GM18511 (cell line): ENCODE measurements around the gene DBF4B.

Experiments used
- ATAC-seq: cut with Tn5 transposase; IDR thresholded peaks from one replicate; pipeline ENCODE4 v1.9.1; 2021; ENCODE audit warnings: mild to moderate bottlenecking, moderate library complexity; ENCODE audit not compliant: unreplicated experiment

DBF4B gene

DNA sequence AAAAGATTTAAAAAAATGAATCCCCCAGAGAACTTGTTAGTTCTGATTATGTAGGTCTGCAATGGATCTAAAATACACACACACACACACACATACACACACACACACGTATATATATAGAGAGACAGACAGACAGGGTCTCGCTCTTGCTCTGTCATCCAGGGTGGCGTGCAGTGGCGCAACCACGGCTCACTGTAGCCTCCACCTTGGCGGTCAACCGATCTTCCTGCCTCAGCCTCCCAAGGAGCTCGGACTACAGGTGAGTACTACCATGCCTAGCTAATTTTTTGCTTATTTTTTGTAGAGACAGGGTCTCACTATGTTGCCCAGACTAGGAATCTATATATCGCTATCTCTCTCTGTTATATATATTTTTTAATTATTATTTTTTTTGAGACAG lies 88.3 kb downstream of the DBF4B start:
- ATAC-seq = no peak

DNA sequence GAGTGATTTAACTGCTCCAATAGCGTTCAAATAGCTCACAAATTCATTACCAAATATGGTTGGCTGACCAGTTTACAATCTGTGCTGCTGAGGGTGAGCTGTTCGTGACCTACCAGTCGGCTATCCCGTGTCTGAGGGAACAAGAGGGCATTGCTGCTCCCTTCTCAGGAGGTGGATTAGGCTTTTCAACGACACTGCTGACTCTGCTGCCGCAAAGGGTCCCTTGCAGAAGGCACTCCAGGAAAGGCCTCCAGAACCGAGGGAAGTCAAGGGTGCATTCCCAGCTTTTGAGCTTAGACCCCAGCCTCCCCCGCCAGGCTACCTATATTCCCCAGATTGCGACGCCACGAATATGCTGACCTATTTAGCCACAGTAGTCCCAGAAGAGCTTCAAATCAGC lies 89.3 kb downstream of the DBF4B start:
- ATAC-seq = no peak

DNA sequence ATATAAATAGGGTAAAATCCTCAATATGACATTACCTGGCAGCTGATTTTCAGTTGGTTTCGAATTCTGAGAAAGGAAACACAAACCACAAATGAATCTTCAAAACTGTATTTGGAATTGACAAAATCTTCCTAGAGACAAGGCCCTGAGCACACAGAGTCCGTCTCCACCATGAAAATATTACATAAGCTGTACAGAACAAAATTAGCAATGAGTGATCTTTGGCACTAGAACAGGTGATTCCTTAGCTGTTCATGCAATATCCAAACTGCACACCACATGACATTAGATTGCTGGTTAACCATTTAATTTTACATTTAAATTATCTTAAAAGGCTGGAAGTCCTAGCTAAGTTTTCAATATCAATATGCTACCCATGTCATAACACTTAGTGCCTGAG lies 89.9 kb downstream of the DBF4B start:
- ATAC-seq = no peak
